K562 (cell line): ENCODE measurements around the gene BIRC5. TPM values are rescaled to one million over a fixed set of nuclear protein-coding genes. Genes with fewer than 3 reads are reported as not detected.

ENCODE experiments used
- GATA2 ChIP-seq: sonication (generic); formaldehyde crosslinking; IDR thresholded peaks from 2 replicates; pipeline ENCODE4 v1.4.0; 2020; ENCODE audit warnings: mild to moderate bottlenecking, missing genetic modification reagents
- HNRNPLL ChIP-seq: fragments of 200-400 bp; formaldehyde crosslinking; IDR thresholded peaks from 2 replicates; pipeline ENCODE4 v1.6.1; 2017; ENCODE audit warnings: low read length, low read depth, mild to moderate bottlenecking; ENCODE audit not compliant: poor library complexity, severe bottlenecking
- PATZ1 ChIP-seq: fragments of 250-450 bp; sonication (Bioruptor Pico); IDR thresholded peaks from 2 replicates; pipeline ENCODE4 v1.5.0; 2020; ENCODE audit warnings: mild to moderate bottlenecking, borderline replicate concordance
- SMAD3 ChIP-seq: fragments of 450-650 bp; formaldehyde crosslinking; conservative IDR thresholded peaks from 2 replicates; pipeline ENCODE4 v1.4.0; 2020; ENCODE audit warnings: mild to moderate bottlenecking
- polyA plus RNA-seq, 8 experiments: library from polyadenylated mRNA; depleted of rRNA in 4 of 8; stranded (reverse) in 5 of 8; unstranded in 3 of 8; fragments of >200 nt; fragmentation: Nextera tagmentation in 2 of 8; fragmentation: Illumina TruSeq in 1 of 8; extraction: Ambion mirVana in 2 of 8; extraction: Trizol in 1 of 8; gene quantifications; 2 replicates each; pipeline versions ENCODE4 v1.2.1 to v1.2.3, GENCODE V29; 2011 to 2014; ENCODE audit warnings: inconsistent platforms in 1 of 8, missing spikeins in 1 of 8
- total RNA-seq, 7 experiments: library from RNA; depleted of rRNA in 6 of 7; stranded (reverse); fragments of >200 nt in 6 of 7; fragmentation: Illumina TruSeq in 2 of 7; extraction: Trizol in 2 of 7; gene quantifications; 2 replicates each; pipeline versions ENCODE4 v1.2.1 to v1.2.3, GENCODE V29; 2011 to 2021; ENCODE audit warnings: low replicate concordance in 1 of 7
- TF ChIP-seq, protein P1 (sequence below): fragments of 450-650 bp; IDR thresholded peaks from 2 replicates; pipeline ENCODE4 v1.6.1; 2017; ENCODE audit warnings: antibody characterized with exemption, mild to moderate bottlenecking
- TF ChIP-seq, protein P2 (sequence below): fragments of 450-650 bp; IDR thresholded peaks from 2 replicates; pipeline ENCODE4 v1.6.1; 2018; ENCODE audit not compliant: partially characterized antibody

Gene BIRC5
- total and polyA plus RNA-seq, 9 of the 15 experiments (the other 6 are each of a cell fraction or from before 2014, with no cell fraction given): 64.4 to 140 (median 101) TPM

- TF ChIP-seq, protein P1, sequence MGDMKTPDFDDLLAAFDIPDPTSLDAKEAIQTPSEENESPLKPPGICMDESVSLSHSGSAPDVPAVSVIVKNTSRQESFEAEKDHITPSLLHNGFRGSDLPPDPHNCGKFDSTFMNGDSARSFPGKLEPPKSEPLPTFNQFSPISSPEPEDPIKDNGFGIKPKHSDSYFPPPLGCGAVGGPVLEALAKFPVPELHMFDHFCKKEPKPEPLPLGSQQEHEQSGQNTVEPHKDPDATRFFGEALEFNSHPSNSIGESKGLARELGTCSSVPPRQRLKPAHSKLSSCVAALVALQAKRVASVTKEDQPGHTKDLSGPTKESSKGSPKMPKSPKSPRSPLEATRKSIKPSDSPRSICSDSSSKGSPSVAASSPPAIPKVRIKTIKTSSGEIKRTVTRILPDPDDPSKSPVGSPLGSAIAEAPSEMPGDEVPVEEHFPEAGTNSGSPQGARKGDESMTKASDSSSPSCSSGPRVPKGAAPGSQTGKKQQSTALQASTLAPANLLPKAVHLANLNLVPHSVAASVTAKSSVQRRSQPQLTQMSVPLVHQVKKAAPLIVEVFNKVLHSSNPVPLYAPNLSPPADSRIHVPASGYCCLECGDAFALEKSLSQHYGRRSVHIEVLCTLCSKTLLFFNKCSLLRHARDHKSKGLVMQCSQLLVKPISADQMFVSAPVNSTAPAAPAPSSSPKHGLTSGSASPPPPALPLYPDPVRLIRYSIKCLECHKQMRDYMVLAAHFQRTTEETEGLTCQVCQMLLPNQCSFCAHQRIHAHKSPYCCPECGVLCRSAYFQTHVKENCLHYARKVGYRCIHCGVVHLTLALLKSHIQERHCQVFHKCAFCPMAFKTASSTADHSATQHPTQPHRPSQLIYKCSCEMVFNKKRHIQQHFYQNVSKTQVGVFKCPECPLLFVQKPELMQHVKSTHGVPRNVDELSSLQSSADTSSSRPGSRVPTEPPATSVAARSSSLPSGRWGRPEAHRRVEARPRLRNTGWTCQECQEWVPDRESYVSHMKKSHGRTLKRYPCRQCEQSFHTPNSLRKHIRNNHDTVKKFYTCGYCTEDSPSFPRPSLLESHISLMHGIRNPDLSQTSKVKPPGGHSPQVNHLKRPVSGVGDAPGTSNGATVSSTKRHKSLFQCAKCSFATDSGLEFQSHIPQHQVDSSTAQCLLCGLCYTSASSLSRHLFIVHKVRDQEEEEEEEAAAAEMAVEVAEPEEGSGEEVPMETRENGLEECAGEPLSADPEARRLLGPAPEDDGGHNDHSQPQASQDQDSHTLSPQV: 0 out of 2 replicates have a peak, but pooled peaks have one; percentile 6
- TF ChIP-seq SMAD3 (CRISPR knock-in tag) (no peak), HNRNPLL (no peak), GATA2 (CRISPR knock-in tag) (no peak), PATZ1 (peak; percentile 79; the same call in 1 of the 2 replicates)
- TF ChIP-seq, protein P2, sequence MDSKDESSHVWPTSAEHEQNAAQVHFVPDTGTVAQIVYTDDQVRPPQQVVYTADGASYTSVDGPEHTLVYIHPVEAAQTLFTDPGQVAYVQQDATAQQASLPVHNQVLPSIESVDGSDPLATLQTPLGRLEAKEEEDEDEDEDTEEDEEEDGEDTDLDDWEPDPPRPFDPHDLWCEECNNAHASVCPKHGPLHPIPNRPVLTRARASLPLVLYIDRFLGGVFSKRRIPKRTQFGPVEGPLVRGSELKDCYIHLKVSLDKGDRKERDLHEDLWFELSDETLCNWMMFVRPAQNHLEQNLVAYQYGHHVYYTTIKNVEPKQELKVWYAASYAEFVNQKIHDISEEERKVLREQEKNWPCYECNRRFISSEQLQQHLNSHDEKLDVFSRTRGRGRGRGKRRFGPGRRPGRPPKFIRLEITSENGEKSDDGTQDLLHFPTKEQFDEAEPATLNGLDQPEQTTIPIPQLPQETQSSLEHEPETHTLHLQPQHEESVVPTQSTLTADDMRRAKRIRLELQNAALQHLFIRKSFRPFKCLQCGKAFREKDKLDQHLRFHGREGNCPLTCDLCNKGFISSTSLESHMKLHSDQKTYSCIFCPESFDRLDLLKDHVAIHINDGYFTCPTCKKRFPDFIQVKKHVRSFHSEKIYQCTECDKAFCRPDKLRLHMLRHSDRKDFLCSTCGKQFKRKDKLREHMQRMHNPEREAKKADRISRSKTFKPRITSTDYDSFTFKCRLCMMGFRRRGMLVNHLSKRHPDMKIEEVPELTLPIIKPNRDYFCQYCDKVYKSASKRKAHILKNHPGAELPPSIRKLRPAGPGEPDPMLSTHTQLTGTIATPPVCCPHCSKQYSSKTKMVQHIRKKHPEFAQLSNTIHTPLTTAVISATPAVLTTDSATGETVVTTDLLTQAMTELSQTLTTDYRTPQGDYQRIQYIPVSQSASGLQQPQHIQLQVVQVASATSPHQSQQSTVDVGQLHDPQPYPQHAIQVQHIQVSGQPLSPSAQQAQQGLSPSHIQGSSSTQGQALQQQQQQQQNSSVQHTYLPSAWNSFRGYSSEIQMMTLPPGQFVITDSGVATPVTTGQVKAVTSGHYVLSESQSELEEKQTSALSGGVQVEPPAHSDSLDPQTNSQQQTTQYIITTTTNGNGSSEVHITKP: no peak
Observed at GRCh38 chr17:78257810-78258322, 43.8 kb downstream of the BIRC5 start (continued).
